ENCODE measurements around the gene LPP.

- TF ChIP-seq ZBTB7A (CRISPR knock-in tag; IDR thresholded peaks at IDR 0.05) (no peak), POLR2A (IDR thresholded peaks at IDR 0.05; ENCODE audit: insufficient read depth in 1 of 2, low read depth in 2 of 2, low read length in 2 of 2) (no peak)
These were observed 625.5 kb downstream of the LPP start for GRCh38 chr3:188779281-188779980.
